ENCODE data around the gene CYS1.

Gene CYS1

DNA sequence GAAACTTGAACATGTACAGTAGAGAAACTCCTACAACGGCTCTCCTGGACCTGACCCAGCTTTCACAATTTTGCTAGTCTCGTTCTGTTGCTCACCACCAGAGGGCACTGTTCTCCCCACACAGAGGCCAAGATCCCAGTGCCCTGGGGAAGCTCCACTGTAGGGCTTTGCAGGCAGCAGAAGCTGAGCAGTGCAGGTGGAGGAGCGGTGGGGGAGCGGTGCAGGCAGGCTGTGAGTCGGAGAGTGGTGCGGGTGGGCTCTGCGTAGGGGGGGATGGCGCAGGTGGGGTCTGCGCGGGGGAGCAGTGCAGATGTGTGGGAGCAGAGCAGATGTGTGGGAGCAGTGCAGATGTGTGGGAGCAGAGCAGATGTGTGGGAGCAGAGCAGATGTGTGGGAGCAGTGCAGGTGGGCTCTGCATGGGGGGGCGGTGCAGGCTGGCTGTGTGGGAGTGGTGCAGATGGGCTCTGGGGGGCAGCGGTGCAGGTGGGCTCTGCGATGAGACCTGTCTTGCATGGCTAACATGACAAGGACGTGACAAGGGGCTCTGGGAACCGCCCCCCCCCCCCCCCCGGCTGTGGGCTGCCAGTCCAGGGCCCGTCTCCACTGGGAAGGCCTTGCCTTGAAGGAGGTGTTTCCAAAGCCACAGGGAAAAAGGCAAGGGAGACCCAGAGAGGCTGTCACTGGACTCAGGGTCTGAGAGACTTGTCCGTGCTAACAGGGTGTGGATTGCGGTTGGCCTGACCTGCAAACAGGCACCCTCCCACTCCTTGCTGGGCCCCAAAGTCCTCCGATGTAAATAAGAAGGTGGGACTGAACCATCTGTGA is 7.3 kb downstream of the CYS1 start:
- DNase-seq (ENCODE audit: low read depth in 3 of 3), result peak; percentile 37 to 70 (median 59)

DNA sequence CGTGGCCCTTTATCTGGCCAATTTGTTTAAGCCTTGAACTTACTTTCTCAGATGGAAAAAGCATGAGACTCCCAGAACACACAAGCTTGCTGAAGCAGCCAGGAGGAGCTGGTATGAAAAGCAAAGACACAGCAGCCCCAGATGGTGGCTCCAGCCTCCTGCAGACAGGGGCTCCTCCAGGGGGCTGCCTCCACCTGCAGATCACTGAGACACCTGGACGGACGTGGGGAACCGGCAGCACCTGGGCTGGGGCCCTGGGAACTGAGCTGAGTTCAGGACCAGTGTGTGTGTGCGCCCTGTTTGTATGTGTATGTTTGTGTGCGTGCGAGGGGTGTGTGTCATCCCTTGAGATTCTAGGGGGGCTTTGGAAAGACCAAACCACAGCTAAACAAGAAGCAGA is 8.6 kb downstream of the CYS1 start:
- DNase-seq (ENCODE audit: low read depth in 3 of 3), result no peak

DNA sequence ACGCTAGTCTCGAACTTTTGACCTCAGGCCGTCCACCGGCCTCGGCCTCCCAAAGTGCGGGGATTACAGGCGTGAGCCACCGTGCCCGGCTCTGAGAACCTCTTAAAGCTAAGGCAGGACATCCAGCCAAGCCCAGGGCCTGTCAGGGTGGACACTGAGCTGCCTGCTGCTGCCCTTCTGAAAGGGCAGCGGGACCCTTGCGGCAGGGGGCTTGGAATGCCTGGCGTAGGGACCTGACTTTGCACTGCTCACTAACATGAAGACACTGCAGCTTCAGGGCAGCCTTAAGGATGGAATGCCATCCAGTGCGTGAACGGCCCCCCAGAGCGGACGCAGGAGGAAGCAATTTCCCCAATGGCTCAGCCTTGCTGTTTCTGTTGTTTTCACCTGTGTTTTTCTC is 9.0 kb downstream of the CYS1 start:
- no peak for DNase-seq (ENCODE audit: low read depth in 3 of 3)

DNA sequence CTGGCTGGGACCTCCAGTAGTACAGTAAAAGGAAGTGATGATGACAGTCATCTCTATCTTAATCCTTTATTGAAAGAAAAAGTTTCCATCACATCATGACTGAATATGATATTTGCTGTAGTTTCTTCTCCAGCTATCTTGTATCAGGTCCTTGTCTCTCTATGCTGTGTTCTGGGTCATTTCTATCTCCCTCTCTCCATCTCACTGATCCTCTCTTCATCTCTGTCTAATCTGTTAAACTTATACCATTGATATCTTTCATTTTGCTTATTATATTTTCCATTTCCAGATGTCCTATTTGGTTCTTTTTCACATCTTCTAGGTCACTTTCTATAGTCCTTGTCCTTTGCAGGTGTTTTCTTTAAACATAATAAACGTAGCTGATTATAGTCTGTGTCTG is 12.3 kb downstream of the CYS1 start:
- DNase-seq (ENCODE audit: low read depth in 3 of 3), result no peak

DNA sequence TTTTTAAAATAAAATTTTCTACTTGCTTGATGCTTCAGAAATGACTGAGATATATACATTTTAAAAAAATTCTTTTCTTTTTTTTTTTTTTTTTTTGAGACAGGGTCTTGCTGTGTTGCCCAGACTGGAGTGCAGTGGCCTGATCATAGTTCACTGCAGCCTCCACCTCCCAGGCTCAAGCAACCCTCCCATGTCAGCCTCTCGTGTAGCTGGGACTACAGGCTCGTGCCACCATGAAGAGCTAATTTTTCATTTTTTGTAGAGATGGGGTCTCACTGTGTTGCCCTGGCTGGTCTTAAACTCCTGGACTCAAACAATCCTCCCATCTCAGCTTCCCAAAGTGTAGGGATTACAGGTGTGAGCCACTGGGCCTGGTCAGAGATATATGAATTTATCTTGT is 12.9 kb downstream of the CYS1 start:
- no peak for DNase-seq (ENCODE audit: low read depth in 3 of 3)

DNA sequence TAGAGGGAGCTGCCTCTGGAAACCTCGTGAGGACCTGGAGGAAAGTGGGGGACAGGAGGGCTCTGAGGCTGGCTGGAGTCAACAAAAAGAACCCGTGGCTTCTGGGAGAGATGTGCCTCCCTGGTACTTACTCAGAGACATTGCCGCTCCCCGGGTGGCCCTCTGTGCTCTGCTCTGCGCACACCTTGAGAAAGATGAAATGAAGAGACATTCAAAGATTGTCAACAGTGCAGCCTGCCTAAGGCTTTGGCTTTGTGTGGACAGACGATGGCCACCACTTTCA is 14.5 kb downstream of the CYS1 start:
- DNase-seq (ENCODE audit: low read depth in 3 of 3), result no peak

DNA sequence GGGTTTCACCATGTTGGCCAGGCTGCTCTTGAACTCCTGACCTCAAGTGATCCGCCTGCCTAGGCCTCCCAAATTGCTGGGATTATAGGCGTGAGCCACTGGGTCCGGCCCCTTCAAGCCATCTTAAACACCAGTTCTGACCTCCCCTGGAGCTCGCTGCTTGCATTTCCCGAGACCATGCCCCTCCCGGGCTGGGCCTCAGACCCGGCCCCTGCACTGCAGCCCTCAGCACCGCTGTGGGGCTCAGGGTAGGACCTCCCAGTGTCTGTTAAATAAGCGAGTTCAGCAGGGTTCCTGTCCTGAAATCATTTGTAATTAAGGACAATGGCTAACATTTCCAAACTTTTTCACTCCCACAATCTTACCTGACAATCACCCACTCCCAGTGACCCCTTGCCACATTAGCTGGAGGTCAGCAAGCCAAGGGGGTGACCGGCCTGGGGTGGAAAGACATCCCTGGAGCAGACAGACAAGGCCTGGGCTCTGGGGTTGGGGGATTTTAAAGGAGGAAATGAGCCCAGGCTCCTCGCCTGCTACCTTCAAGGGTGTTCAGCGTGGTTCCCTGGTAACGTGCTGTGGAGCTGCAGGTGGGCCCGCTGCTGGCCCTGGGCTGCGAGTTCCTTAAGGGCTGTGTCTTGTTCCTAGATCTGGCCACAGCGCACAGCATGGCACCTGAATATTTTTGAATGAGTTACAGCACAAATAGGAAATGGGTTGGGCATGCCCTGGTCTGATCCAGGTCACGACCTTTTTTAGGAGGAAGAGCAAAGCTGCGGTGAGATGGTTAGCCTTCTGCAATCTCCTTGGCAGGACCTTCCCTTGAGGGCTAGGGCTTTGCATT is 15.1 kb downstream of the CYS1 start:
- no peak for DNase-seq (ENCODE audit: low read depth in 3 of 3)

DNA sequence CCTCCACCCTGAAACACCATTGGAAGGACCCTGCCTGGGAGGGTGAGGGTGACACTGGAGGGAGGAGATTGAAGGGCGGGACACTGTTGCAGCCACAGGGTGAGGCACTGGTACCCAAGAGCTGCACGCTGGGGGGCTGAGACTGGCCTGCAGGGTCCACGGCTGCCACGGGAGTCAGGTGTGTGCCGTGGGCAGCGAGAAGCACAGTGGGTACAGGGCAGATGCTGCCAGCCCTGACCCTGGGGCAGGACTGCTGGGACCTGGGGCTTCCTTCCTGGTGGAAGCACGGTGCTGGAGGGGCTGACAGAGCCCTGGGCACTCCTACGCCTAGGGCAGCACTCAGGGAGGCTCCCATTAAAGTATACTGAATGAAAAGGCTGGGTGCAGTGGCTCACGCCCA is 16.6 kb downstream of the CYS1 start:
- no peak for DNase-seq (ENCODE audit: low read depth in 3 of 3)

DNA sequence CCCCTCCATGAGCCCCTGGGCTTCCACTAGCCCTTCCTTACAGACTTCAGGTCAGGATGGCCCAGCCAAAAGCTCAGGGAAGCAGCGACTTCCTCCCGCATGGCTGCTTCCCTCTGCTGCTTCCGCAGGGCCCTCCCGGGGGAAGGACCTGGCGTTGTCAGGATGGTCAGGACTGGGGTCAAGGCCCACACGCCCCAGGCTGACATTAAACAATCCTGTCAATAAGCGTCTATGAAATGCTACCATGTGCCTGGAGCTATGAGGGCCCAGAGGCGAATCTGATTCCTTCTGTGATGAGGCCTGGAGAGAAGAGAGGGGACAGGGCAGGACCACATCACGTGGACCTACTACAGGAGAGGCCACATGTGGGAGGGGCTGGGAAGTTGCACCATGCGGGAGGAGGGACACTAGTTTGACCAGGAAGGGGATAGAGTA is 17.3 kb downstream of the CYS1 start:
- no peak for DNase-seq (ENCODE audit: low read depth in 3 of 3)

DNA sequence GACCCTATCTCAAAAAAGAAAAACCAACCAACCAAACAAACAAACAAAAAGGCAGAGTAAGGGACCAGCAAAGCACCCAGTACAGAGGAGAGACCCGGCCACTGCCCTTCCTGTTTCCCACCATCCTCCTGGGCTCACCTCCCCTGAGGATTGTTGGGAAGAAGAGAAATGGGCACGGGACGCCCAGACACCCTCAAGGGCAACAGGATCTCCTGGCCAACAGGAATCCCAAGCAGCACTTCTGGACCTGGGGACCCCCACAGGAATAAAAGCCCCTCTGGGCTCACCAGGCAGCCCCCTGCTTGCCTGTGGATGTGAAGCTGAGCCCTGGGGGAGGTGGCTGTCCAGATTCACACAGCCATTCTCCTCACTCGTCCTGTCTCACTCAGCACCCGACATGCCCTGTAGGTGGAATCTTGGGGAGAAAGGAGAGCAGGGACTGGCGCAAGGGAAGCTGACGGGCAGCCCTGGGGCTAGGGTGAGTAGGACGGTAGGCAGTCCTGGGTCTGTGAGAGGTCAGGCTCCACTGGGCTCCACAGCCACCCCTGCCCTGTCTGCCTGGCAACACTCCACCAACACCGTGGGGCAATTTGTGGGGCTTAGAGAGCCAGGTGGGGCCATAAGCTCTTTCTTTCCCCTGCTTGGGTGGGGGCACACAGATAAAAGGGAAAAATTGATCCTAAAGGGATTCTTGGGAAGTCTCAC is 18.8 kb downstream of the CYS1 start:
- no peak for DNase-seq (ENCODE audit: low read depth in 3 of 3)

DNA sequence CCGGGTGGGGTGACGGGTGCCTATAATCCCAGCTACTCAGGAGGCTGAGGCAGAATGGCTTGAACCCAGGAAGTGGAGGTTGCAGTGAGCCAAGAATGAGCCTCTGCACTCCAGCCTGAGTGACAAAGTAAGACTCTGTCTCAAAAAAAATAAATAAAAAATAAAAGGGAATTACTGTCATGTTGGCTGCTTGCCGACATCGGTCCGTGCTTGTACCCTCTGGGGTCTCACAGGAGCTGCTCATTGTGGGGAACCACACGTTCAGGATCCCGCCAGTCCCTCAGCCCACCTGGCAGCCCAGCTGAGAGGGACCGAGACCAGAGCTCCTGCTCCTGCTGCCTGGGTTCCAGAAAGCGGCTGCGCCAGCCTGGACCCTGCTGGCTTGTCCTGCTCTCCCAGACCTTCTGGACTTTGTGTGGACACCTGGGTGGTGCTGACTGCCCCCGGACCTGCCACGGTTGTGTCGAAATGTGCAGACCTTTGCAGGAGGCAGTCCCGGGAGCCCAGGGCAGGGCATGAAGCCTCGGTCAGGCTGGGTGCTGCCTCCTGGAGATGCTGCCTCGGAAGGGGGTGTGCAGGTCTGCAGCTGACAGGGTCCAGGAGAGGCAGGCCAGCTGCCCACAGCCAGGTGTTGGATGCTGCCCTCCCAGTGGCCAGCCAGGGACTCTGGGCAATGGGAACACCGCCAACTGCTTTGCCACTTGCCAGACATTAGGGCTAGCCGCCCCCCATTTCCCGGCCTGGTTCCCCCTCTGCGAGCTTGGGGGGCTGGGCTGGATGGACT is 20.5 kb downstream of the CYS1 start:
- no peak for DNase-seq (ENCODE audit: low read depth in 3 of 3)

DNA sequence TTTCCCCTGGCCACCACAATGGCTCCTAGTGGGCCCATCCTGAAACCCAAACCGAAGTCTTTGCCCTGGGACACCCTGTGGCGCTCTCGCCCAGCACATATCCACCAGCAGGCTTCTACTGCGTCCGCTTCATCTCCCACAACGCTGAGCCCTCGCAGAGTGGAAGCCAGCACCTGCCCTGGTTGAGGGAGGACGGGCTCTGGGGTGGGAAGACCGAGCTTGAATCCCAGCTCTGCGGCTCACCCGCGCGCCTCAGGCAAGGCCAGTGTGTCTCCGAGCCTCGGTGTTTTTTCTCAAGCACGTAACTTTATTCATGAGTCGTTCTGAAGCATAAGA is 21.2 kb downstream of the CYS1 start:
- no peak for DNase-seq (ENCODE audit: low read depth in 3 of 3)

DNA sequence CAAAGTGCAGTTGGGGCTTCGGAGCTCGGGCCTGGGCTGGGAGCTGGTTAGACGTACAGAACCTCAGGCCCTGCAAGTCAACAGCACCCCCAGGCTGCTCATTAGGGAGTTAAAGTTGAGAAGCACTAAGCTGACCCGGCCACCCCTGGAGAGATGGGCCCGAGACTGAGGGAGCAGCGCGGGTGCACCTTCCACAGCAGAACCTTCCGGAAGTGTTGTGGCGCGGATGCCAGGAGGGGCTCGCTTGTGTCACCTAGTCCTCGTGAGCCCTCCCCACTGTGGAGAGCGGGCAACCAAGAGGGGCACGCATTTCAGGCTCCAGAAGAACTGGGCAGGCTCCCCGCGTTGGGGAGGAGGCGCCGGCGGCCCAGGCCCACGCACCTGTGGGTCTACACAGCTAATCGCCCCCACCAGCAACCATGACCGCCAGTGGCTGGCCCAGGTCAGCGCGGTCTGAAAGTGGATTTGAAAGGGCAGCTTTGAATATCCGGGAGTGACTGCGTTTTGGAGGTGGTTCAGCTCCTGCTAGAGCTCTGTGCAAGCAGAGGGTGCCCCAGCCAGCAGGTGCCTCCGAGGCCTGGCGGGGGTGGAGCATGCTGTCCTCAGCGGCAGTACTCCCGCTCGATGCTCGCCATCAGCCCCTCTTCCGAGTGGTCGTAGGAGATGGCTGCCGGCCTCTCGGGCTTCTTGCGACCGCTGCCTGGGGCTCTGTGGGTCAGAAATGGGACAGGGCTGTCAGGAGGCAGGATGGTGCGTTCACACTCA is 21.8 kb downstream of the CYS1 start:
- no peak for DNase-seq (ENCODE audit: low read depth in 3 of 3)

DNA sequence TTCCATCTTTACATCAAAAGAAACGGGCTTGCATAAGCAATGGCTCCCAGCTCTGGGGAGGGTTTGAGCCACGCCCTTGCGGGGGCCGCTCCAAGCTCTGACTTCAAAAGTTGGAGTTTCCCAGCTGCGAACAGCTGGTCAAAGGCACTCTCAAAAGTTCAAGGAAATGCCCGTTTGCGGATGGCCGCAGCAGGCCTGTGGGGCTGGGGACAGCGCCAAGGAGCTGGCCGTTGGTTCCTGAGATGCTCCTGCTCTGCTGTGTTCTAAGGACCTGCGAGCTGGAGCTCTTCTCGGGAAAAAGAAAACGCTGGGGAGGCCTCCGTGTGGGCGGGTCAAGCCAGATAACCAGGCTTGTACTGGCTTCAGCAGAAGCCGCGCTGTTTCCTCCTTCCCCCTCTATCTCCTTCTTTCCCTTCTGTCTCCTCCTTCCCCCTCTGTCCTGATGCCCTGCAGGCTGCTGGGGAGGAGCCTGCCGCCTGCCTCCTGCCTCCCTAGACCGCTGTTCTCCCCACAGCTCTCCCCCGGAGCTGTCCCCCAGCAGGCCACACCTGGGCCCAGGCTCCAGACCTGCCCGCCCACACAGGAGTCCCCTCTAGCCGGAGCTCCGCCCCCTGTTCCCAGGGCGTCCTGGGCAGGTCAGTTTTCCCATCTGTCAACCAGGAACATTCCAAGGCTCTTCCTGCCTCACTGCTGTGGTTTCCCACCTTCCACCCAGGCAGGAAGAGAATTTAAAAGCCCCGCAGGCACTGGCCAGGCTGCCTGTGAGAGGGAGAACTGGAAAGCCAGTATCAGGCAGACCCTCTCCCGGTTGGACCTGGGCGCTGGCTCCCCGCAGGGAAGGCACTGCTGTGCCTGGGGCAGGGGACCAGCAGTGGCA is 22.7 kb downstream of the CYS1 start:
- no peak for DNase-seq (ENCODE audit: low read depth in 3 of 3)

DNA sequence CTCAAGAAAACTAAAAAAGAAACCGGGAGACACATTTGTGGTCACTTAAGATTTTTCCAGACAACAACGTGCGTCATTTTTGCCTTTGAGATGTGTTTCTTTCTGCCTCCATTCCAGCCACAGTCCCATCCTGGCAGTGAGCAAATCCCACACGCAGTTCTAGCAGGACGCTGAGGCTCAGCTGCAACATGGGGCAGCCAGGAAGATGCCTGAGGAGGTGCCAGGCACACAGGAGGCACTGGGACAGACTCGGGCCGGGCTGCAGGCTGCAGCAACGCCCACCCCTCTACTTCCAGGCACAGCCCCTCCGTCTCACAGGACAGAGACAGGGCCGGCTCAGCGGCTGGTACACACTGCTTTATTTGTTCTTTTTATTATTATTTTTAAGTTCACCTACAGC is 23.8 kb downstream of the CYS1 start:
- DNase-seq (ENCODE audit: low read depth in 3 of 3), result no peak

DNA sequence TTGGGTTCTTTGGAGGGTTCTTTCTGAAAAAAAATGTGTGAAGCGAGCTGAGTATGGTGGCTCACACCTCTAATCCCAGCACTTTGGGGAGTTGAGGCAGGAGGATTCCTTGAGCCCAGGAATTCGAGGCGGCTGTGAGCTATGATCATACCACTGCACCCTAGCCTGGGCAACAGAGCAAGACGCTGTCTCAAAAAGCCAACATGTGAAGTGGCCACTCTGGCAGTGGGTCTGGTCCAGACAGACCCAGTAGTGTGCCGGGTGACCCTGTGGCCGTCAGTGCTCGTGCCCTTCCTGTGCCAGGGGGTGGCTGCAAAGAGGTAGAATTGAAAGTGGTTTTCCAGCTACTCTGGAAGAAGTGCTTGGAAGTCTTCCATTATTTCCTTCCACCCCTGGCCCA is 25.2 kb downstream of the CYS1 start:
- no peak for DNase-seq (ENCODE audit: low read depth in 3 of 3)

DNA sequence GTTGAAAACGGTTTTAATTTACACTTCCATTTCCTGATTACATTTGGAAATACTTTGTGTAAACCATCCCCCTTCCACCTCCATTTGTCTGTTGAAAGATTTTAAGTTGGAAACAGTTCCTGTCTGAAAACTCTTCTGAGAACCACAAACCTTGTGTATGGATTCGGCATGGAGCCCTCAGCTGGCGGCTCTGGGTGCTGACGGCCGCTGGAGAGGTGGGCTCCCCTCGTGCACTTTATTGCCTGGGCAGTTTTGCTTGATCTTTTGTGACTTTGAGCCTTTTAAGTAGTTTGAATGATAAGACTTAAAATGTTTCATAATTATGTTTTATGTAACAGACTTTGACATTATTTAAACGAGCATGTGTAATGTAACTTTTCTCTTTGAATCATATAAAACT is 25.8 kb downstream of the CYS1 start:
- no peak for DNase-seq (ENCODE audit: low read depth in 3 of 3)

DNA sequence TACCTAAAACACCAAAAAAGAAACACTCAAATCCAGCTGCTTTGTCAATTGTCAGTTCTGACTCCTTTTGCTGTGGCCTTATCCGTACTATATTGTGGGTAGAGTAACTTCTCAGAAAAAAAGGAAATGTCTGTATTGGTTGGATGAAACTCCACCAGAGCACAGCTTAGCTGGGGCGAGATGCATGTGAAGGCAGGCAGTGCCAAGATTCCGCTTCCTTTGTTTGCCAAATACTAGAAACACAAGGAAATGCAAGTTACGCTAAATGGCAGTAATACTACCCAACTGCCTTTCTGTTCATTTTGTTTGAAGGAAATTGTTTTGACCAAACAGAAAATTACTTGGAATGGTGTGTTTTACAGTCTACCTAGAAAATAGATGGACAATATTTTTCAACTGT is 26.9 kb downstream of the CYS1 start:
- no peak for DNase-seq (ENCODE audit: low read depth in 3 of 3)

DNA sequence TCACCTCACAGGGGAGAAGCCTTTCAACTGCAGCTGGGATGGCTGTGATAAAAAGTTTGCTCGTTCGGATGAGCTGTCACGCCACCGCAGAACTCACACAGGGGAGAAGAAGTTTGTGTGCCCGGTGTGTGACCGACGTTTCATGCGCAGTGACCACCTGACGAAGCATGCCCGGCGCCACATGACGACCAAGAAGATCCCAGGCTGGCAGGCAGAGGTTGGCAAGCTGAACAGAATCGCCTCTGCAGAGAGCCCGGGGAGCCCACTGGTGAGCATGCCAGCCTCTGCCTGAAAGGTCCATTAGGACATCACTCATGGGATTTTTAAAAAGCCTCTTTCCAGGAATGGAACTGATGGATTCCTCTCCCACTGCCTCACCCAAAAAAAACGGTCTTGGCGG is 28.0 kb downstream of the CYS1 start:
- DNase-seq (ENCODE audit: low read depth in 3 of 3), result no peak

DNA sequence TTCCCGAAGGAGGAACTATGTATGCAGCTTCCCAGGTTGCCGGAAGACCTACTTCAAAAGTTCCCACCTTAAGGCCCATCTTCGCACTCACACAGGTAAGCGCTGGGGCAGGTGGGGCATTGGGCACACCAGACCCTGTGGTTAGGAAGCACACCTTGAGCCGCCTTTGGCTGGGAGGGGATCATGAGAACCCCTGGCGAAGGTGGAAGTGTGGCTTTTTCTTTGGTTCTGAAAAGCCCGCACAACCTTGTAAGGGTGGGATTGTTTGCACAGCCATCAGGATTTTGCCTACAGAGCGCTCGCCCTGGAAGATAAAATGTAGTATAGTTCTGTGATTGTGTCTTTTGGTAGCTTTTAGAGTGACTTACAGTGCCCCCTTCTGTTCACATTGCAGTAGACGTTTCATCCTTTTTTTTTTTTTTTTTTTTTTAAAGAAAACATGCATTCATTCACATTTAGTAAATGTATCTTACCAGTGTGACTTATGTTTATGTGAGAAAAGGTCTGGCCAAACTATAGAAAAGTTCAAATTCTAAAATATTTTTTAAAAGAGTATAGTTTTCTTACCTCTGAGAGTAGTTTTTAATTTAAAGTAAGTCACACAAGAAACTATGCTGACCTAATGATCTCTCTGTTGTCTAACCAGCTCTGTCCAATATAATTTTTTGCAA is 31.6 kb downstream of the CYS1 start:
- DNase-seq (ENCODE audit: low read depth in 3 of 3), result no peak
